ENCODE data around the gene TMEM69. TPM values are rescaled to one million over a fixed set of nuclear protein-coding genes. Genes with fewer than 3 reads are reported as not detected.
"Not testable (repeated sequence)": the region's sequence is repeated elsewhere in the genome, so short reads cannot be mapped to it uniquely, and the experiment has no call there.

Gene TMEM69
- polyA plus RNA-seq, 1 experiment = 53.9 TPM

- Histone ChIP-seq H3K27me3 (ENCODE audit: control insufficient read depth, insufficient read depth, low read length) (no peaks in the 10 kb centered on the region), H3K27ac (ENCODE audit: low read depth, low read length) (no peak overlapping the region), H3K9me3 (ENCODE audit: control insufficient read depth, insufficient read depth, low read length) (no peaks in the 10 kb centered on the region), H3K4me3 (ENCODE audit: low read depth, low read length) (no peak overlapping the region)
- TF ChIP-seq, protein P1, sequence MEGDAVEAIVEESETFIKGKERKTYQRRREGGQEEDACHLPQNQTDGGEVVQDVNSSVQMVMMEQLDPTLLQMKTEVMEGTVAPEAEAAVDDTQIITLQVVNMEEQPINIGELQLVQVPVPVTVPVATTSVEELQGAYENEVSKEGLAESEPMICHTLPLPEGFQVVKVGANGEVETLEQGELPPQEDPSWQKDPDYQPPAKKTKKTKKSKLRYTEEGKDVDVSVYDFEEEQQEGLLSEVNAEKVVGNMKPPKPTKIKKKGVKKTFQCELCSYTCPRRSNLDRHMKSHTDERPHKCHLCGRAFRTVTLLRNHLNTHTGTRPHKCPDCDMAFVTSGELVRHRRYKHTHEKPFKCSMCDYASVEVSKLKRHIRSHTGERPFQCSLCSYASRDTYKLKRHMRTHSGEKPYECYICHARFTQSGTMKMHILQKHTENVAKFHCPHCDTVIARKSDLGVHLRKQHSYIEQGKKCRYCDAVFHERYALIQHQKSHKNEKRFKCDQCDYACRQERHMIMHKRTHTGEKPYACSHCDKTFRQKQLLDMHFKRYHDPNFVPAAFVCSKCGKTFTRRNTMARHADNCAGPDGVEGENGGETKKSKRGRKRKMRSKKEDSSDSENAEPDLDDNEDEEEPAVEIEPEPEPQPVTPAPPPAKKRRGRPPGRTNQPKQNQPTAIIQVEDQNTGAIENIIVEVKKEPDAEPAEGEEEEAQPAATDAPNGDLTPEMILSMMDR (IDR thresholded peaks at IDR 0.05; ENCODE audit: low read depth, low read length) = no peak
- CTCF ChIA-PET = no interaction called here
- POLR2A ChIA-PET = no interaction called here
- DNase-seq (ENCODE audit: low read depth, low spot score) = no peak
These were observed 6.8 kb downstream of the TMEM69 start for GRCh38 chr1:45694823-45695222.

GRCh38 chr1:45704637-45705036, 16.7 kb downstream of the TMEM69 start:
- Histone ChIP-seq H3K27me3 (ENCODE audit: control insufficient read depth, insufficient read depth, low read length) (no peaks in the 10 kb centered on the region), H3K27ac (ENCODE audit: low read depth, low read length) (no peak overlapping the region), H3K9me3 (ENCODE audit: control insufficient read depth, insufficient read depth, low read length) (no peaks in the 10 kb centered on the region), H3K4me3 (ENCODE audit: low read depth, low read length) (no peak overlapping the region)
- ChIA-PET CTCF (no interaction called here), POLR2A (interaction anchor here (0.7 kb wide), 1 partner anchor 14 kb away, joined by 3 read pairs; no protein-coding TSS in a partner anchor)
- no peak for DNase-seq (ENCODE audit: low read depth, low spot score)
- TF ChIP-seq, protein P1 (IDR thresholded peaks at IDR 0.05; ENCODE audit: low read depth, low read length) = no peak

DNA sequence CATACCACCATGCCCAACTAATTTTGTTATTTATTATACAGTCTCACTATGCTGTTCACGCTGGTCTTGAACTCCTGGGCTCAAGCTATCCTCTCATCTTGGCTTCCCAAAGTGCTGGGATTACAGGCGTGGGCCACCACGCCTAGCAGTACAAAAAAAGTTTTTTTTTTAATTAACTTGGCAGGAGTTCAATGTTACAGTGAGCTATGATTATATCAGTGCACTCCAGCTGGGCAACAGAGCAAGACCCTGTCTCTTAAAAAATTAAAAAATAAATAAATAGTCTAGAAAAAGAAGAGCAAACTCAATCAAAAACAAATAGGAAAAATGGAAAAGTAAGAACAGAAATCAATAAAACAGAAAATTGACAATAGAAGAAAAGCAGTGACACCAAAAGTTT, 25.7 kb downstream of the TMEM69 start:
- TF ChIP-seq, protein P1 (IDR thresholded peaks at IDR 0.05; ENCODE audit: low read depth, low read length) = no peak
- ChIA-PET POLR2A (no interaction called here), CTCF (no interaction called here)
- no peak overlapping the region for H3K27ac ChIP-seq (ENCODE audit: low read depth, low read length)
- no peak for DNase-seq (ENCODE audit: low read depth, low spot score)
- H3K4me3 ChIP-seq (ENCODE audit: low read depth, low read length) = no peak overlapping the region
- no peaks in the 10 kb centered on the region for H3K9me3 ChIP-seq (ENCODE audit: control insufficient read depth, insufficient read depth, low read length)
- H3K27me3 ChIP-seq (ENCODE audit: control insufficient read depth, insufficient read depth, low read length) = no peaks in the 10 kb centered on the region

DNA sequence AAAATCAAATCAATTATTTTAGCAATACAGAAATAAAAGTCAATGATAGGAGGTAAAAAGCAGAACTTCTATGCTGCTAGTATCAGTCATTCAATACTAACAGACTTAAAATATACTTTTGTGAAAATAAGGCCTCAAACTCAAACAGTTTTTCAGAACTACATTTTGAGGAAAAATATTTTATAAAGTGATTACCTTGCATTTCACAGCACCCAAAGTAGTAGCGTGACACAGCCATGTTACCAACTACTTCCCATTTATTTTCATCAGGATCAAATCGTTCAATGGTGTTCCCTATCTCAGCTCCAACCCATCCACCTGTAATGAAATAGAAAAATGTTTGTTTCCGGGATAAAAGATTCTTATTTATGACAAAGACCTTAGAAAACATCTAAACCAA, 28.7 kb downstream of the TMEM69 start:
- Histone ChIP-seq H3K27me3 (ENCODE audit: control insufficient read depth, insufficient read depth, low read length) (no peaks in the 10 kb centered on the region), H3K4me3 (ENCODE audit: low read depth, low read length) (no peak overlapping the region), H3K27ac (ENCODE audit: low read depth, low read length) (no peak overlapping the region), H3K9me3 (ENCODE audit: control insufficient read depth, insufficient read depth, low read length) (no peaks in the 10 kb centered on the region)
- ChIA-PET CTCF (interaction anchor here (0.6 kb wide), 1 partner anchor 40 kb away, joined by 3 read pairs; no protein-coding TSS in a partner anchor), POLR2A (no interaction called here)
- no peak for DNase-seq (ENCODE audit: low read depth, low spot score)
- TF ChIP-seq, protein P1 (IDR thresholded peaks at IDR 0.05; ENCODE audit: low read depth, low read length) = no peak

DNA sequence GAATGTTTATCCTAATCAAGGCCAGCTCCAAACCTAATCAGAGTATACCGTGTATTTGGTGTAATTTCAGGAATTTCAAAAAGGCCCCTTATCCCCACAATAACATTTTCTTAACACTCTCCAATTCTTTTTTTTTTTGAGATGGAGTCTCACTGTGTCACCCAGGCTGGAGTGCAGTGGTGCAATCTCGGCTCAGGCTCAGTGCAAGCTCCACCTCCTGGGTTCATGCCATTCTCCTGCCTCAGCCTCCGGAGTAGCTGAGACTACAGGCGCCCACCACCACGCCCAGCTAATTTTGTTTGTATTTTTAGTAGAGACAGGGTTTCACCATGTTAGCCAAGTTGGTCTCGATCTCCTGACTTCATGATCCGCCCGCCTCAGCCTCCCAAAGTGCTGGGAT, 29.4 kb downstream of the TMEM69 start:
- POLR2A ChIA-PET = interaction anchor here (0.7 to 0.9 kb wide), 2 partner anchors 52 to 196 kb away, joined by 3 to 5 read pairs; partner anchors contain the start of gene PRDX1
- H3K4me3 ChIP-seq (ENCODE audit: low read depth, low read length); H3K27ac ChIP-seq (ENCODE audit: low read depth, low read length); CTCF ChIA-PET; H3K27me3 ChIP-seq (ENCODE audit: control insufficient read depth, insufficient read depth, low read length); H3K9me3 ChIP-seq (ENCODE audit: control insufficient read depth, insufficient read depth, low read length); DNase-seq (ENCODE audit: low read depth, low spot score): not testable (repeated sequence)

DNA sequence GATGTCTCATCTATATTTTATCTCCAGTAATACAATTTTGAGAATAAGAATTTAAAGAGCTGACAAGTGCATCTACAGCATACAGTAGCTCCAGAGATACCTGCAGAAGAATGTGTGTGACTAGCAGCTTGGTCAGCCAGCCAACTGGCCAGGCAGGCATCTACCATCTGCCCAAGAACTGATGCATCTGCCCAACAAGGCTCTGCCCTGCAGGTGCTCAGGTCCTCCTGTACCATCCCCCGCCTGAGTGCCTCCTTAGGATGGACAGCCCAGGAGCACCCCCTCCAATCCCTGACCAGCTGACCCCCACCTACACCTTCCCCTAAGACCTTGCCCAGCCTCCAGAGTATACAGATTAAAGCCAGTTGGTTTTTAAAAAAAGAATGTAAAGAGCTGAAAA, 30.3 kb downstream of the TMEM69 start:
- no peak overlapping the region for H3K27ac ChIP-seq (ENCODE audit: low read depth, low read length)
- no peaks in the 10 kb centered on the region for H3K27me3 ChIP-seq (ENCODE audit: control insufficient read depth, insufficient read depth, low read length)
- CTCF ChIA-PET = no interaction called here
- no peaks in the 10 kb centered on the region for H3K9me3 ChIP-seq (ENCODE audit: control insufficient read depth, insufficient read depth, low read length)
- POLR2A ChIA-PET = no interaction called here
- H3K4me3 ChIP-seq (ENCODE audit: low read depth, low read length) = no peak overlapping the region
- TF ChIP-seq, protein P1 (IDR thresholded peaks at IDR 0.05; ENCODE audit: low read depth, low read length) = no peak
- DNase-seq (ENCODE audit: low read depth, low spot score) = no peak

All from AG04450 (cell line).